ENCODE data around the gene HK3.
"Not testable (repeated sequence)": the region's sequence is repeated elsewhere in the genome, so short reads cannot be mapped to it uniquely, and the experiment has no call there.

Gene HK3

DNA sequence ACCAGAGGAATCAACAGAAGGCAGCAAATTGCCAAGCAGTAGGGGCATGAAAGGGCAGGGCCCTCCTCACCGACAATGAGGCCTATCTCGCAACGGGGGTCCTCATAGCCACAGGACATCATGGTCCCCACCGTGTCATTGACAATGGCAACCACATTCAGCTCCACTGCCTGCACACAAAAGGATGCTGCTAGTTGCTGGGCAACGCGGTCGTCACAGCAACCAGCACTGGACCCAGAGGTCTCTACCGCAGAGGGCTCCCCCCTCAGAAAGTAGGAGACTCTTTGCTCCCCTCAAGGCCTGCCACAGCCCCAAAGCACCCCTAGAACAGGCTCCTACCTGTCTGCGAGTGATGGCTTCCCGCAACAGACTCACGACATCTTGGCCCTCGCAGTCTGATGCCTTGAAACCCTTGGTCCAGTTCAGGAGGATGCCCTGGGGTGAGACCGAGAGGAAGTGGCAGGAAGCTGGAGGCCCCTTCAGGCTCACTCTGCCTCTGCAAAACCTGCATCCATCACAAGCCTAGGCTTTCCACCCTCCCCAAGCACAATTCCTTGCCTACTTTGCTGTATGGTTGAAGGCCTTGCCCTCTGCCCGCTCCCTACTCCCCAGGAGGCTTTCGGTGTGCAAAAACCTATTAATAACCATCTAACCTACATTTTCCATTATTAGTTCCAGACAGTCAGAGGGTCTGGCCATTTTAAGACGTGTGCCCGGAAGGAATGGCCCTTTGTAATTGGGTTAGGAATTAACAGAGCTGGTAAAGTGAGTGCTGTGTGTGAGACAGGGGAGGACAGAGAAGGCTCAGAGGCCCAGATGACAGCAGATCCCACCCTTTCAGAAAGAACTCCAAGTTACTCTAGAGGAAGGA lies 15.2 kb downstream of the HK3 start:
- DNase-seq (ENCODE audit: low read depth in 3 of 3), result no peak

DNA sequence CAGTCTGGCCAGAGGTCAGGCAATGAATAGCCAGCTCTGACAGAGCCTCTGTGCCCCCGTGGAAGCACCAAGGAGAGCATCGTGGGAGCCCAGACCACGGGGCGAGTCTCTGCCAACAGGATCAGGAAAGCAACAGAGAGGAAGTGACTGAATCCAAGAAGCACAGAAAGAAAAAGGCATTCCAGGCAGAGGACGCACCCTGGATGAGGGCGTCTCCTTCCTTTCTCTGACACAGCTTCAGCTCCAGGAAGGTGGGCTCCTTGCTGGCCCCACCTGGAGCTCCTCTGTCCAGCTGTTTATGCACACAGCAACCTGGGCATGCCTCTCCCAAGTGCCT lies 16.6 kb downstream of the HK3 start:
- no peak for DNase-seq (ENCODE audit: low read depth in 3 of 3)

DNA sequence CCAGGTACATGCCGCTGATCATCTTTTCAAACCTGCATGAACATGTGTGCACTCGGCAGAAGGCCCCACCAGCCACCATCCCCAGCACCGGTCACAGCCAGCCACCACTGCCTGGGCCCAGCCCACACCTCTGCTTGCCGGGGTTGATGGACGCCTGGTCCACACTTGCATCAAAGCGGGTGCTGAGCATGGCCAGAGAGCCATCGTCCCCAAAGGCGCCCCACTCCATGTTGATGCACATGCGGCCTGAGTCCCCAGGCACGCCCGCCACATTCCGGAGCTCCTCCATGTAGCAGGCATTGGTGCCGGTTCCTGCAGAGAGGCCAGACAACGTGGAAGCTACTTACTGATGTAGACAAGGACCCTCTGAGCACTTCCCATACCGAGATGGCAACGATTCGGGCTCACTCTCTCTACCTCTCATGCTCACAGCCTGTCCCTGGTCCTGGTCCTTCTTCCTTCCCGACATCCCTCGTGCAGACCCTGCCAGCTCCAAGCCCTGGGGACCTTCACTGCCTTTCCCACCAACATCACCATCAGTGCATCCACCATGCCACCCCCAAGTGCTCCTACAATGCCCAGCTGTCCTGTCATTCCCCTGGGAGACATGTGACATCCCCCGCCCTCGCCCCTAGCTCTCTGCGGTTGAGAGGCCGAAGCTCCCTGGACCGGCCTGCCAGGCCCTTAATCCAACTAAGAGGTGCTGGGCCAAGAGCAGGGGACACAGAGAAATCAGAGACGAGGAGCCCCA lies 17.2 kb downstream of the HK3 start:
- DNase-seq (ENCODE audit: low read depth in 3 of 3), result no peak

DNA sequence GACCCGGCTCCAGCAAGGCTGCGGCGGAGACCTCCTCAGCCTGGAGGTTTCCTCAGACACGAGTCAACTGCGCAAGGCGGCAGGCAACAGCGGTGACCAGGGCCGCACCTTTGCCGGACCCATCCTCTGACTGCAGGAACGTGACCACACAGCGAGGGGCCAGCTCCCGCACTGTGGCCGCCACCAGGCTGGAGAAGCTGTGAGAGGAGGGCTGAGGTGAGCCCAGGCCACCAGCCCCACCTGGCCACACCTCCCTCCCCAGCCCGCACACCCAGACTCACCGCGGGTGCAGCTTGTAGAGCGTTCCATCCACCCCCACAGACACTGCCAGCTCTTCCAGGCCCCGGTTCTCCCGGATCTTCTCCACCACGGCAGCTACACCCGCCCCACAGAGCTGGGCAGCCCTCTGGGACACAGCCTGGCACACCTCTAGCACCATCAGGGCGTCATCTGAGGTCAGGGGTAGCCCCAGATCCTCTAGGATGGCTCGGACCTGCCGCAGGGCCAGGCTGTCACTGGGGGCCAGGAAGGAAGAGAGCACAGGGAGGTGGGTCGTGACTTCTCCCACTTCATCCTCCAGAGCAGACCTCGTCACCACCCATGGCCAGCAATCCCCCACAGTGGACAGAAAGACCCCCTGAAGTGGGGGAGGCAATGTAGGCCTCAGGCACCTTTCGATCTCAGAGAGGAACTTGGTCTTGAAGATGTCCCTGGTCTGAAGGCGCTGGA lies 18.0 kb downstream of the HK3 start:
- DNase-seq (ENCODE audit: low read depth in 3 of 3), result no peak

DNA sequence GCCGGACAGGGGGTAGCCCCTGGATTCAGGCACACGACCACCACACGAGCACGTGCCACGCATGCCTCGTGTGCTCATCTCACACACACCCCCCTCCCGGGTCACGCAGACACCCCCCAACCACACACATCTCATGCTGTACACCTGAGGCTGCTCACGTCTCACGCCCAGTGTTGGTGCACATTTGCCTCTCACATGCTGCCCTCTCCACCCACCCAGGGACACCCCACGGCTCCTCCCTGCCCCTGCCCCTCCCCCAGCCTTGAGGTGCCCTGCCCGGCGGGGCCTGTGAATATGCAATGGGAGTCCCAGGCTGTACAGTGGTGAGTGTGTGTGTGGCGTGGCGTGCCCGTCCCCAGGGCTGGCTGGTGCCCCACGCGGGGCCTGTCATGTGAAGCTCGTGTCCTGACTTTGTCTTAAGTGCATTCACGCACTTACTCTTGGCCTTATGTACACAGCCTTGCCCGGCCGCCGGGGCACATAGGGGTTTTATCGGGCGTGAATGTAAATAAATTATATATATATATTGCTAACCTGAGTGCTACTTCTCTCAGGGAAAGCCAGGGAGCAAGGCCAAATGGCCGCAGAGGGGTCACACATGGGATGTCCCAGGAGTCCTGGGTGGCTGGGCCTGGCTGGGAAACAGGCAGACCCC lies 18.7 kb downstream of the HK3 start:
- DNase-seq (ENCODE audit: low read depth in 3 of 3), result no peak

DNA sequence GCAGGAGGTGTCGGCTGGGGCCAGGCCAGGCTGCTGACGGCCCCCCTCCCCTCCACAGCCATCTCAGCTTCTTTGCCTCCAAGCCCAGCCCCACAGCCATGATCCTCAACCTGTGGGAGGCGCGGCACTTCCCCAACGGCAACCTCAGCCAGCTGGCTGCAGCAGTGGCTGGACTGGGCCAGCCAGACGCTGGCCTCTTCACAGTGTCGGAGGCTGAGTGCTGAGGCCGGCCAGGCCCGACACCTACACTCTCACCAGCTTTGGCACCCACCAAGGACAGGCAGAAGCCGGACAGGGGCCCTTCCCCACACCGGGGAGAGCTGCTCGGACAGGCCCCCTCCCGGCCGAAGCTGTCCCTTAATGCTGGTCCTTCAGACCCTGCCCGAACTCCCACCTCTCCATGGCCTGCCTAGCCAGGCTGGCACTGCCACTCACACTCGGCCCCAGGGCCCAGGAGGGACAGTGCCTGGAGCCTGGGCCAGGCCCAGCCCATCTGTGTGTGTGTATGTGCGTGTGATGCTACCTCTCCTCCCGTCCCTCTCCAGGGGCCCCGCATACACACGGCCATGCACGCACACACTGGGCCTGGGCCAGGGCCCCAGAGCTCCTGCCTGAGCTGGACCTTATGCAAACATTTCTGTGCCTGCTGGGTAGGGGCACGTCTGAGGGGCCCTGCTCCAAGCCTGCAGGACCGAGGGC lies 19.3 kb downstream of the HK3 start:
- DNase-seq (ENCODE audit: low read depth in 3 of 3), result no peak

DNA sequence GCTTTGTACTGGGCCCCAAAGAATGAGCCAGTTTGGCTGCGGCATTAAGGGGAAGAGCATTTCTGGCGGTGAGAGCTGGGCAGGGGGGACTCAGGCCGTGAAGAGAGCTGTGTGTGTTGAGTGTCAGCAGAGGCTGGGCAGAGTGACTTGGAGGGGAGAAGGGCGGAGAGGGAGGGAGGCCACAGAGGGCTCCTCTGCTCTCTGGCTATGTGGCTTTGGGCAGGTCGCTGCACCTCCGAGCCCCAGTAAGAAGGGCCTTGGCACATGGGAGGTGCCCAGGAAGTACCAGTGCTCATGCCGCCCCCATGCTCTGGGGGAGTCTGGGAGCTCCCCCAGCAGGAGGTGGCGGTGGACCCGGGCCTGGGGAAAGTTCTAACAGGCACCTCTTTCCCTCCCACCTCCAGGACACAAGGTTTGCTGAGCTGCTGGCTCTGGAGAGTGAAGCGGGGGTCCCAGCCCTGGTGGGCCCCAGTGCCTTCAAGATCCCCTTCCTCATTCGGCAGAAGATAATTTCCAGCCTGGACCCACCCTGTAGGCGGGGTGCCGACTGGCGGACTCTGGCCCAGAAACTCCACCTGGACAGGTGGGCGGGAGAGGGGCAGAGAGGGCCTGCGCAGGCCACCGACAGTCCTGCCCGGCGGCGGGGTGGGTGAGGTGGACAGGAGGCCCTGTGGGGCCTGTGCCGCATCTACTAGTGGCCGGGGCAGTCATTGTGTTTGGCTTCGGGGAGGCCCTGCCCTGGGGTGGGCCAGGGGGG lies 20.1 kb downstream of the HK3 start:
- no peak for DNase-seq (ENCODE audit: low read depth in 3 of 3)

DNA sequence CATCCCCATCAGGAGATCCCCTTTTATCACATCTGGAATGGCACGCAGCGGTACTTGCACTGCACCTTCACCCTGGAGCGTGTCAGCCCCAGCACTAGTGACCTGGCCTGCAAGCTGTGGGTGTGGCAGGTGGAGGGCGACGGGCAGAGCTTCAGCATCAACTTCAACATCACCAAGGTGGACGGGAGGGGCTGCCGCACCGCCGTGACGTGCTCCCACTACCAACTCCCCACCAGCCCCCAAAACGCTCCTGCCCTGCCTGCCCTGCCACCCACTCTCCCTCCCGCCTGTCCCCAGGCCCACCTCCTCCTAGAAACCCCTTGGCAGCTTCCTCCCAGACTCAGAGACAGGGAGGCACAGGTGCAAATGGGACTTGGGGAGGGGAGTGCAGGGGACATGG lies 20.7 kb downstream of the HK3 start:
- DNase-seq (ENCODE audit: low read depth in 3 of 3), result no peak

DNA sequence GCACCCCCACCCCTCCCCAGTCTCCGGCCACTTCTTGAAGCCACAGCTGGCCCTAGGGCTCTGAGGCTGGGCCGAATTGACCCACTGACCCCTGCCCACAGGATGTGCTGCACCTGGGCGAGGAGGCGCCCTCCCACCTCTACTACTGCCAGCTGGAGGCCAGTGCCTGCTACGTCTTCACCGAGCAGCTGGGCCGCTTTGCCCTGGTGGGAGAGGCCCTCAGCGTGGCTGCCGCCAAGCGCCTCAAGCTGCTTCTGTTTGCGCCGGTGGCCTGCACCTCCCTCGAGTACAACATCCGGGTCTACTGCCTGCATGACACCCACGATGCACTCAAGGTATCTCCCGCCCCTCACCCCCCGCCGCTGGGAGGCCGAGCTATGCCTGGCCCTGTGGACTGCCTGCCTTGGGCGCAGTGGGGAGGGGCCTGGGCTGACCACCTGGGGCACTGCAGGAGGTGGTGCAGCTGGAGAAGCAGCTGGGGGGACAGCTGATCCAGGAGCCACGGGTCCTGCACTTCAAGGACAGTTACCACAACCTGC lies 21.3 kb downstream of the HK3 start:
- no peak for DNase-seq (ENCODE audit: low read depth in 3 of 3)

DNA sequence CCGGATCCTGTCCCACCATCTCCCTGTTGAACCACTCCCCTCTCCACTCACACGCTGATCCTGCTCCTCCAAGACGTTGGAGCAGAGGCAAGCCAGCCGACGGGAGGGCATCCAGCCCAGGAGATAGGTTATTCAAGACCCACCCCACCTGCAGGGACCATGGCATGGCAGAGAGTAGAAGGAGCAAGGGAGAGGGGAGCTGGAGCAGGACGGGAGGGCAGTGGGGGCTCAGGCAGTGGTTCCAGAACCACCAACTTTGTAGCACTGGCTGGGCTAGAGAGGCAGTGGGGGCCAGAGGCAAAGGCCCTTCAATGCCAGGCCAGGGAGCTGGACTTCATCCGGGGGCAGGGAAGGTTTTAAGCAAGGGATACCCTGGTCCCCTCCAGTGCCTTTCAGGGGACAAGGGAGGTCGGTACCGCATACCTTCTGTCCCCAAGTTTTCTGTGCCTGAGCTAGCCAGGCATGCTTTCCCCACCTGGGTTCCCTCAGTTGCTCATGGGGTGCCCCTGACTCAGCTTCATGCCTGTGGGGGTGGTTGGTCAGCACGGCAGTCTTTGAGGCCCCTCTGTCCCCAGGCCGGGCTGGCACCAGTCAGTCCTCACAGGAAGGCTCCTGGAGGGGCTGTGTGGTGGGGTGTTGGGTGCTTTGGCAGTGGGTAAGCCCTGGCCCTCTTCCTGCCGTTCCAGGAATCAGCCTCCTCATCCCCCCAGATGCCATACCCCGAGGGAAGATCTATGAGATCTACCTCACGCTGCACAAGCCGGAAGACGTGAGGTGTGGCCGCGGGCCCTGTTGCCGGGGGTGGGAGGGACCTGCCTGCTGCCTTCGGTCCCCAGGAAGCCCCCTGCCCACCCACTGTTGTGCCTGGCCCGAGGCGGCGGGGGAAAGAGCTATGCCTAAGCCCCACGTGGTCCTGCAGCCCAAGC lies 22.4 kb downstream of the HK3 start:
- DNase-seq (ENCODE audit: low read depth in 3 of 3), result no peak

DNA sequence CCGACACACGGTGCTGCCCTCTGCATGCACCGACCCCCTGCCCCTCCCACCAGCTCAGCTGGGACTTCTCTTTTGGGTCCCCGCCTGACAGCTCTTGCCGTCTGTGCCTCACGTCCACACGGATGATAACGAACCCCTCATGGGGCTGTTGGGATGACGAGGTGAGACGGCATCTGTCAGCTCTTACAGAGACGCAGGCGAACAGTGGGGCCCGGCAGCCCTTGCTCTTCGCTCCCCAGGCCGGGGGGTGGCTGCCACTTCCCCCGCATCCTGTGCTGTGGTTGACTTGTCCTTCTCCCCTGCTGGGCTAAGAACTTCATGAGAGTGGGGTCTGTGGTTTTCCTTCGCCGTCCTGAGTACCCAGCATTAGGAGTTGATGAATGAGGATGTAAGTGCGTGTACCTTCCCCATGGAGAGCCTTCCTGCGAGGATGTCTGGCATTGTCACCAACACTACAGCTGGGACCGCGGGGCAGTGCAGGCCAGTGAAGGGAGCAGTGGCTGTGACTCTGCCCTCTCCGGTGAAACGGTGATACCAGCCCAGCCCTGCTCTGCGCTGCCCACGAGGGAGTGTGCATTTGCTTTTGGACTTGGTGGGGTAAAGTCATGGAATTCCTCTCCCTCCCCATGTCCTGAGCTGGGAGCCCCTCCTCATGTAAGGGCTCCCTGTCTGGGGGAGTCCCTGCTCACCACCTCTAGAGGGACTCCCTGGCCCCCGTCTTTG lies 23.2 kb downstream of the HK3 start:
- DNase-seq (ENCODE audit: low read depth in 3 of 3), result no peak

DNA sequence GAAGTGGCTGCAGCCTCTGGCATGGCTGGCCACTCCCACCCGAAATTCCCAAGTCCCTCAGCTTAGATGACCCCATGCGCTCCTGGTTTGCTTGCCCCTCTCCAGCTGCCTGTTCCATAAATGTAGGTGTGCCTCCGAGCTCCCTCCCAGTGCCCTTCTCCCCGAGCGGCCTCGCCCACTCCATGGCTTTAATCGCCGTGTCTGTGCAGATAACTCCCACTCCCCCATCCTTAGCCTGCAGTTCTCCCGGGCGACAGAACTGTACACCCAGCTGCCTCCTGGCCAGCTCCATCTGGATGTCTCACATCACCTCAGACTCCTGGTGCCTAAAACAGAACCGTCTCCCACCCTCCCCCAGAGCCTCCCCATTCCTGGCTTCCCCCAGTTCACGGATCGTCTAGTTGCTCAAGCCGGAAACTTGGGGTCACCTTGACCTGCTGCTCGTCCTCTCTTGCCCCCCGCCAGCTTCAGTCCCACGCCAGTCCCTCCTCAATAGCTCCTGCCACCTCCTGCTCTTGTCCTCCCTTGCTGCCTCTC lies 24.1 kb downstream of the HK3 start:
- no peak for DNase-seq (ENCODE audit: low read depth in 3 of 3)

DNA sequence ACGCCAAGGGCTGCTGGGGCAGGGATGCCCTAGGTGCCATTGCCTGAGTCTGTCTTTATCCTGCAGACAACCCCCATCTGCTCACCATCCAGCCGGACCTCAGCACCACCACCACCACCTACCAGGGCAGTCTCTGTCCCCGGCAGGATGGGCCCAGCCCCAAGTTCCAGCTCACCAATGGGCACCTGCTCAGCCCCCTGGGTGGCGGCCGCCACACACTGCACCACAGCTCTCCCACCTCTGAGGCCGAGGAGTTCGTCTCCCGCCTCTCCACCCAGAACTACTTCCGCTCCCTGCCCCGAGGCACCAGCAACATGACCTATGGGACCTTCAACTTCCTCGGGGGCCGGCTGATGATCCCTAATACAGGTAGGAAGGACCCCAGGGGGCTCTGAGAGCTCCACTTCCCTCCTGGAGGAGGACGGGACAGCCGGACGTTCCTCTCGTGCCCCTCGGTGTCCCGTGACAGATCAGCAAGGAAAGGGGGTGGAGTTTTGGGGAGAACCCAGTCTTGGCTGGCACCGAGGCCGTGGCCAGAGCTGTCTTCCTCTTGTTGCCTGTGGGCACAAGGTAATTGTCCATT lies 24.9 kb downstream of the HK3 start:
- DNase-seq (ENCODE audit: low read depth in 3 of 3), result no peak

DNA sequence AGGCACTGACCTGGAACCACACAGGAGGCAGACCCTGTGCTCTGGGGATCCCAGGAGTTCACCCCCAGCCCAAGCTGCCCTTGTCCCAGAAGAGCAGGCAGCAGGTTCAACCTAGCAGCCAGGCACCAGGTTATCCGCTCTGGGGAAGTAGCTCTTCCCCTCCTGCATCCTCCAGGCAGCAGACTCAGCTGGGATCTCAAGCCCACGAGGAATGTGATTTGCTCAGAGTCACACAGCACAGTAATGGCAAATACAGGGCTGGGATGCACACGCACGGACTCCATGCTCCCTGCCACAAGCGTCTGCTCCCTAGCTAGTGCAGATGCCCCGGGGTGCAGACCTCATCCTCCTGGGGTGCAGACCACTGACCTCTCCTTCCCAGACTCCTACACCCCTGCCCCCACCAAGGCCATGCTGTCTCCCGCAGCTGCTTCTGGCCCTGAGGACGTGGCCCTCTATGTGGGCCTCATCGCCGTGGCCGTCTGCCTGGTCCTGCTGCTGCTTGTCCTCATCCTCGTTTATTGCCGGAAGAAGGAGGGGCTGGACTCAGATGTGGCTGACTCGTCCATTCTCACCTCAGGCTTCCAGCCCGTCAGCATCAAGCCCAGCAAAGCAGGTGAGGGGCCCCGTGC lies 25.5 kb downstream of the HK3 start:
- DNase-seq (ENCODE audit: low read depth in 3 of 3), result no peak

DNA sequence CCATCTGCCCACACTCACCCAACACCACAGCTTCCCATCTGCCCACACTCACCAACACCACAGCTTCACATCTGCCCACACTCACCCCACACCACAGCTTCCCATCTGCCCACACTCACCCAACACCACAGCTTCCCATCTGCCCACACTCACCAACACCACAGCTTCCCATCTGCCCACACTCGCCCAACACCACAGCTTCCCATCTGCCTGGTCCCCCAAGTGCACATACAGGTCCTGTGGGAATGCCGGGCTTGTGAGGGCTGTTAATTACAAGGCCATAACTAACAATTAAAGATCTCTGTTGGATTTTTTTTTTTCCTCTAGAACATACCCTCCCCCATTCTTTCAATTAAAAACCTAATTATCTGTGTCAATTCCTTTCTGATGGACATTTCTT lies 26.1 kb downstream of the HK3 start:
- not testable (repeated sequence) for DNase-seq (ENCODE audit: low read depth in 3 of 3)

DNA sequence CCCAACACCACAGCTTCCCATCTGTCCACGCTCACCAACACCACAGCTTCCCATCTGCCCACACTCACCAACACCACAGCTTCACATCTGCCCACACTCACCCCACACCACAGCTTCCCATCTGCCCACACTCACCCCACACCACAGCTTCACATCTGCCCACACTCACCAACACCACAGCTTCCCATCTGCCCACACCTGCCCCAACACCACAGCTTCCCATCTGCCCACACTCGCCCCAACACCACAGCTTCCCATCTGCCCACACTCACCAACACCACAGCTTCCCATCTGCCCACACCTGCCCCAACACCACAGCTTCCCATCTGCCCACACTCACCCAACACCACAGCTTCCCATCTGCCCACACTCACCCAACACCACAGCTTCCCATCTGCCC lies 26.6 kb downstream of the HK3 start:
- DNase-seq (ENCODE audit: low read depth in 3 of 3), result not testable (repeated sequence)

DNA sequence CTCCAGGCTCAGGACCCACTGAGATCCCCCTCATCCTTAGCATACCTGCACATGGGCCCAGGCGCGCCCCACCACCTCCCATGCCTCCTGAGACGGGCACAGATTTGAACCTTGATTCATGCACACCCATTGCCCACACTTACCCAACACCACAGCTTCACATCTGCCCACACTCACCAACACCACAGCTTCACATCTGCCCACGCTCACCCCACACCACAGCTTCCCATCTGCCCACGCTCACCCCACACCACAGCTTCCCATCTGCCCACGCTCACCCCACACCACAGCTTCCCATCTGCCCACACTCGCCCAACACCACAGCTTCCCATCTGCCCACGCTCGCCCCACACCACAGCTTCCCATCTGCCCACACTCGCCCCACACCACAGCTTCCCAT lies 28.5 kb downstream of the HK3 start:
- not testable (repeated sequence) for DNase-seq (ENCODE audit: low read depth in 3 of 3)

Measured in stimulated activated CD4-positive, alpha-beta T cell treated with anti-CD3 and anti-CD28 coated beads, TNF-alpha, amount 100 ng/mL, for 24 hours (primary cell).